Upper lobe of left lung (tissue), 6 donors: ENCODE results near the gene DEFB118. TPM values are rescaled to one million over a fixed set of nuclear protein-coding genes. Genes with fewer than 3 reads are reported as not detected.

ENCODE experiments used
- ATAC-seq, 2 donors: fragments of 200-7000 bp; cut with Tn5 transposase; one replicate each; pipeline ENCODE4 v1.9.1; 2022; ENCODE audit warnings: mild to moderate bottlenecking in 2 of 2, moderate library complexity in 2 of 2; ENCODE audit not compliant: low FRiP score in 2 of 2
- DNase-seq, 2 donors: peaks; one replicate each; pipeline ENCODE4 v3.0.0-alpha.2; 2019 to 2020
- H3K27ac ChIP-seq, 4 donors: fragments of 200-600 bp; sonication (generic); one replicate each; pipeline ENCODE4 v1.5.1; 2016 to 2019
- H3K27me3 ChIP-seq, 4 donors: fragments of 200-600 bp; sonication (generic); one replicate each; pipeline ENCODE4 v1.5.1; 2017 to 2019
- H3K36me3 ChIP-seq, 4 donors: fragments of 200-600 bp; sonication (generic); one replicate each; pipeline ENCODE4 v1.5.1; 2016 to 2019
- H3K4me1 ChIP-seq, 4 donors: fragments of 200-600 bp; sonication (generic); one replicate each; pipeline ENCODE4 v1.5.1; 2018 to 2019
- H3K4me3 ChIP-seq, 4 donors: fragments of 200-600 bp; sonication (generic); one replicate each; pipeline ENCODE4 v1.5.1; 2017 to 2019; ENCODE audit warnings: mild to moderate bottlenecking in 2 of 4, moderate library complexity in 1 of 4
- H3K9me3 ChIP-seq, 4 donors: fragments of 200-600 bp; sonication (generic); one replicate each; pipeline ENCODE4 v1.5.1; 2018 to 2019
- CTCF ChIP-seq, 6 experiments: fragments of 450-650 bp in 4 of 6; fragments of 200-600 bp in 2 of 6; sonication (generic) in 2 of 6; IDR thresholded peaks; one replicate each; pipeline ENCODE4 v1.5.1; 2016 to 2019; ENCODE audit warnings: antibody characterized with exemption in 6 of 6
- EP300 ChIP-seq, 4 donors: sonication (generic); formaldehyde crosslinking; IDR thresholded peaks; one replicate each; pipeline ENCODE4 v1.5.1; 2017; ENCODE audit warnings: antibody characterized with exemption in 4 of 4, control low read depth in 2 of 4
- POLR2A ChIP-seq, 4 donors: fragments of 450-650 bp; IDR thresholded peaks; one replicate each; pipeline ENCODE4 v1.5.1; 2016 to 2017; ENCODE audit warnings: antibody characterized with exemption in 4 of 4, mild to moderate bottlenecking in 2 of 4
- POLR2AphosphoS5 ChIP-seq, 2 donors: sonication (generic); formaldehyde crosslinking; IDR thresholded peaks; one replicate each; pipeline ENCODE4 v1.5.1; 2017; ENCODE audit warnings: antibody characterized with exemption in 2 of 2
- WGBS, 2 donors: methylation state at CpG; one replicate each; pipeline ENCODE4 v1.1.5; 2017 to 2018; 5-methylcytosine and 5-hydroxymethylcytosine counted together
- total RNA-seq, 6 donors: library from RNA; depleted of rRNA in 4 of 6; stranded (reverse); fragments of >200 nt in 4 of 6; gene quantifications; one replicate each; pipeline versions ENCODE4 v1.1.0 to v1.2.1, GENCODE V29; 2016 to 2021
- donor health status: DM: no; HTN: no; CAD: no; lungs with moderate emphysema.
- donor health status: DM: no; HTN: yes; CAD: no; lungs with severe emphysema.

DEFB118 gene, protein sequence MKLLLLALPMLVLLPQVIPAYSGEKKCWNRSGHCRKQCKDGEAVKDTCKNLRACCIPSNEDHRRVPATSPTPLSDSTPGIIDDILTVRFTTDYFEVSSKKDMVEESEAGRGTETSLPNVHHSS
- not detected for total RNA-seq

DNA sequence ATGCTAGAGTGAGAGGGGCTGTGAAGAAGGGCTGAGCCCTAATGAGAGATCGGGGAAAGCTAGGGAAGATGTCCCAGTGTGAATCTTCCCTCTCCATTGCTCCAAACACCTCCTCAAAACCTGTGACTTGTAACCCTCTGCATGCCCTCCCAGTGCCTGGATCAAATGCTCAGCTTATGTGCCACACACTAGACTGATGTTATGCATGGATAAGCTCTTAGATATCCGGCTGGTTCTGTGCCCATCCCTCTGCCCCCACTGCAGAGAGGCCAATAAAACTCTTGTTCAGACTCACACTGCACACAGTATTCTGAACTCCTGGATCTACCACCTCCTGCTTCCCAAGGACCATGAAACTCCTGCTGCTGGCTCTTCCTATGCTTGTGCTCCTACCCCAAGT, at the start of gene DEFB118:
Gene DEFB118, plus strand, starts transcription at position 301 of the 400 bp plus-strand sequence. Its CDS starts 50 bp downstream, at position 351.
- no peak for ATAC-seq
- Histone ChIP-seq H3K9me3 (peaks cover 0 to 9% (median 0%) of the 10 kb centered on the region in 4 donors), H3K27ac (no peak within 1 kb of the TSS), H3K4me3 (no peak within 1 kb of the TSS), H3K27me3 (no peaks in the 10 kb centered on the region), H3K4me1 (no peaks in the 10 kb centered on the region), H3K36me3 (no peaks in the 10 kb centered on the region)
- TF ChIP-seq POLR2A (IDR thresholded peaks at IDR 0.05) = no peak
- WGBS, 2 donors = 65 to 80% methylated on average over 2 of the region's 2 CpGs
- DNase-seq = no peak

DNA sequence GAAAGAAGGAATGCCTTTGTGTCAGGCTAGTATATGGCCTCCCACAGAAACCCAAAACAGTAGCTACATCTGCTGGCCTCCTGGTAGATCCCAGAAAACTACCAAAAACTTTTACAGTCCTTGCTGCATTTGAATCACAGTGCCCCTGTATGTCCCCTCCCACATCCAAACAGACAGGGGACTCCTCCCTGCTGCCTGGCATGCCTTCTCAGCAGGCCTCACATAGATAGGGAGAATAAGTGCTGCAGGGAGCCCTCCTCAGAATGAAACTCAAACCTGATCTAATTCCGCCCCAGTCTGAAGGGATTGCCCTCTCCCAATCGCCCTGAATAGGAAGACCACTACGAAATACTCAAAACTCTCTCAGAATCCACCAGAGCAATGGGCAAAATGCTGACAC, 45.9 kb upstream of the DEFB118 start:
- Histone ChIP-seq H3K36me3 (no peaks in the 10 kb centered on the region), H3K27ac (no peak overlapping the region), H3K4me3 (no peak overlapping the region), H3K27me3 (no peaks in the 10 kb centered on the region), H3K9me3 (peaks cover 0 to 22% (median 5%) of the 10 kb centered on the region in 4 donors), H3K4me1 (no peaks in the 10 kb centered on the region)
- TF ChIP-seq EP300 (IDR thresholded peaks at IDR 0.05) = no peak
- TF ChIP-seq CTCF (IDR thresholded peaks at IDR 0.05) = no peak
- no peak for TF ChIP-seq POLR2AphosphoS5 (IDR thresholded peaks at IDR 0.05)
- no peak for TF ChIP-seq POLR2A (IDR thresholded peaks at IDR 0.05)
- ATAC-seq = no peak
- 58 to 63% methylated on average over 3 of the region's 3 CpGs for WGBS, 2 donors
- DNase-seq = no peak

DNA sequence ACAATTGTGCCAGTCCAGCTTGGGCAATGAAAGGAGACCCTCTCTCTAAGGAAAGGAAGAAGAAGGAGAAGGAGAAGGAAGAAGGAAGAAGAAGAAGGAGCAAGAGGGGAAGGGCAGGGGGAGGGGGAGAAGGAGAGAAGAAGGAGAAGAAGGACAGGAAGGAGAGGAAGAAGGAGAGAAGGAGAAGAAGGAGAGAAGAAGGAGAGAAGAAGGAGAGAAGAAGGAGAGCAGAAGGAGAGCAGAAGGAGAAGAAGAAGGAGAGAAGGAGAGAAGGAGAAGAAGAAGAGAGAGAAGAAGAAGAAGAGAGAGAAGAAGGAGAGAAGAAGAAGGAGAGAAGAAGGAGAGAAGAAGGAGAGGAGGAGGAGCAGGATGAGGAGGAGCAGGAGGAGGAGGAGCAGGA, 37.5 kb upstream of the DEFB118 start:
- no peaks in the 10 kb centered on the region for H3K4me1 ChIP-seq
- H3K9me3 ChIP-seq = peaks cover 0 to 8% (median 0%) of the 10 kb centered on the region in 4 donors
- TF ChIP-seq CTCF (IDR thresholded peaks at IDR 0.05) (no peak), POLR2AphosphoS5 (IDR thresholded peaks at IDR 0.05) (no peak), POLR2A (IDR thresholded peaks at IDR 0.05) (no peak)
- no peaks in the 10 kb centered on the region for H3K27me3 ChIP-seq
- ATAC-seq (no peak), DNase-seq (no peak)
- no peaks in the 10 kb centered on the region for H3K36me3 ChIP-seq
- H3K4me3 ChIP-seq = no peak overlapping the region
- H3K27ac ChIP-seq = no peak overlapping the region

- Histone ChIP-seq H3K27ac (no peak overlapping the region), H3K4me3 (no peak overlapping the region), H3K9me3 (no peaks in the 10 kb centered on the region), H3K27me3 (no peaks in the 10 kb centered on the region), H3K36me3 (no peaks in the 10 kb centered on the region), H3K4me1 (no peaks in the 10 kb centered on the region)
- no peak for ATAC-seq
- DNase-seq = no peak
- no peak for TF ChIP-seq CTCF (IDR thresholded peaks at IDR 0.05)
- TF ChIP-seq EP300 (IDR thresholded peaks at IDR 0.05) = no peak
- TF ChIP-seq POLR2AphosphoS5 (IDR thresholded peaks at IDR 0.05) = no peak
- no peak for TF ChIP-seq POLR2A (IDR thresholded peaks at IDR 0.05)
Observed at GRCh38 chr20:31341470-31341869, 26.9 kb upstream of the DEFB118 start.

- Histone ChIP-seq H3K4me3 (no peak overlapping the region), H3K9me3 (no peaks in the 10 kb centered on the region), H3K27ac (no peak overlapping the region), H3K36me3 (no peaks in the 10 kb centered on the region), H3K4me1 (no peaks in the 10 kb centered on the region), H3K27me3 (no peaks in the 10 kb centered on the region)
- TF ChIP-seq POLR2A (IDR thresholded peaks at IDR 0.05) = no peak
- TF ChIP-seq CTCF (IDR thresholded peaks at IDR 0.05) = no peak
- TF ChIP-seq POLR2AphosphoS5 (IDR thresholded peaks at IDR 0.05) = no peak
- TF ChIP-seq EP300 (IDR thresholded peaks at IDR 0.05) = no peak
- DNase-seq = no peak
- no peak for ATAC-seq
- WGBS, 2 donors = 65 to 82% methylated on average over 1 of the region's 1 CpG
Observed at GRCh38 chr20:31355981-31356380, 12.4 kb upstream of the DEFB118 start.
